Ishikawa (cell line): Measurements from ENCODE around the gene ODAD3.

ENCODE experiments used
- CEBPB ChIP-seq: IDR thresholded peaks from 2 replicates; pipeline ENCODE4 v1.6.1; 2012
- EGR1 ChIP-seq: IDR thresholded peaks from 2 replicates; pipeline ENCODE4 v1.6.1; 2012
- EP300 ChIP-seq: IDR thresholded peaks from 2 replicates; pipeline ENCODE4 v1.6.1; 2012; ENCODE audit warnings: borderline replicate concordance
- FOXM1 ChIP-seq: IDR thresholded peaks from 2 replicates; pipeline ENCODE4 v1.6.1; 2012; ENCODE audit warnings: low read depth, borderline replicate concordance
- MAX ChIP-seq: IDR thresholded peaks from 2 replicates; pipeline ENCODE4 v1.6.1; 2012
- RAD21 ChIP-seq: IDR thresholded peaks from 2 replicates; pipeline ENCODE4 v1.6.1; 2012; ENCODE audit warnings: low read depth
- ZBTB7A ChIP-seq: IDR thresholded peaks from 2 replicates; pipeline ENCODE4 v1.6.1; 2012; ENCODE audit warnings: low read depth
- TF ChIP-seq, protein P1 (sequence below): IDR thresholded peaks from 2 replicates; pipeline ENCODE4 v1.6.1; 2012; ENCODE audit warnings: low read depth, mild to moderate bottlenecking
- TF ChIP-seq, protein P2 (sequence below): IDR thresholded peaks from 2 replicates; pipeline ENCODE4 v1.6.1; 2012

- TF ChIP-seq, protein P1, sequence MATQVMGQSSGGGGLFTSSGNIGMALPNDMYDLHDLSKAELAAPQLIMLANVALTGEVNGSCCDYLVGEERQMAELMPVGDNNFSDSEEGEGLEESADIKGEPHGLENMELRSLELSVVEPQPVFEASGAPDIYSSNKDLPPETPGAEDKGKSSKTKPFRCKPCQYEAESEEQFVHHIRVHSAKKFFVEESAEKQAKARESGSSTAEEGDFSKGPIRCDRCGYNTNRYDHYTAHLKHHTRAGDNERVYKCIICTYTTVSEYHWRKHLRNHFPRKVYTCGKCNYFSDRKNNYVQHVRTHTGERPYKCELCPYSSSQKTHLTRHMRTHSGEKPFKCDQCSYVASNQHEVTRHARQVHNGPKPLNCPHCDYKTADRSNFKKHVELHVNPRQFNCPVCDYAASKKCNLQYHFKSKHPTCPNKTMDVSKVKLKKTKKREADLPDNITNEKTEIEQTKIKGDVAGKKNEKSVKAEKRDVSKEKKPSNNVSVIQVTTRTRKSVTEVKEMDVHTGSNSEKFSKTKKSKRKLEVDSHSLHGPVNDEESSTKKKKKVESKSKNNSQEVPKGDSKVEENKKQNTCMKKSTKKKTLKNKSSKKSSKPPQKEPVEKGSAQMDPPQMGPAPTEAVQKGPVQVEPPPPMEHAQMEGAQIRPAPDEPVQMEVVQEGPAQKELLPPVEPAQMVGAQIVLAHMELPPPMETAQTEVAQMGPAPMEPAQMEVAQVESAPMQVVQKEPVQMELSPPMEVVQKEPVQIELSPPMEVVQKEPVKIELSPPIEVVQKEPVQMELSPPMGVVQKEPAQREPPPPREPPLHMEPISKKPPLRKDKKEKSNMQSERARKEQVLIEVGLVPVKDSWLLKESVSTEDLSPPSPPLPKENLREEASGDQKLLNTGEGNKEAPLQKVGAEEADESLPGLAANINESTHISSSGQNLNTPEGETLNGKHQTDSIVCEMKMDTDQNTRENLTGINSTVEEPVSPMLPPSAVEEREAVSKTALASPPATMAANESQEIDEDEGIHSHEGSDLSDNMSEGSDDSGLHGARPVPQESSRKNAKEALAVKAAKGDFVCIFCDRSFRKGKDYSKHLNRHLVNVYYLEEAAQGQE, result no peak
- TF ChIP-seq RAD21, result no peak
- no peak for TF ChIP-seq MAX
- TF ChIP-seq ZBTB7A, result no peak
- TF ChIP-seq FOXM1, result no peak
- no peak for TF ChIP-seq CEBPB
- TF ChIP-seq, protein P2, sequence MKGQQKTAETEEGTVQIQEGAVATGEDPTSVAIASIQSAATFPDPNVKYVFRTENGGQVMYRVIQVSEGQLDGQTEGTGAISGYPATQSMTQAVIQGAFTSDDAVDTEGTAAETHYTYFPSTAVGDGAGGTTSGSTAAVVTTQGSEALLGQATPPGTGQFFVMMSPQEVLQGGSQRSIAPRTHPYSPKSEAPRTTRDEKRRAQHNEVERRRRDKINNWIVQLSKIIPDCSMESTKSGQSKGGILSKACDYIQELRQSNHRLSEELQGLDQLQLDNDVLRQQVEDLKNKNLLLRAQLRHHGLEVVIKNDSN, result no peak
- TF ChIP-seq EGR1, result no peak
- TF ChIP-seq EP300, result no peak
Measured at GRCh38 chr19:11475861-11476260, 40.9 kb upstream of the ODAD3 start.
